HG02970 (cell line): ENCODE data around the gene DUS2.
A peak's percentile ranks its signal among the peaks of the same experiment; 100 is the strongest.
"Not testable (repeated sequence)": the region's sequence is repeated elsewhere in the genome, so short reads cannot be mapped to it uniquely, and the experiment has no call there.

Experiments used
- ATAC-seq: cut with Tn5 transposase; IDR thresholded peaks from one replicate; pipeline ENCODE4 v1.9.1; 2021; ENCODE audit warnings: mild to moderate bottlenecking, moderate library complexity, moderate number of reproducible peaks; ENCODE audit not compliant: unreplicated experiment, low FRiP score

Gene DUS2

DNA sequence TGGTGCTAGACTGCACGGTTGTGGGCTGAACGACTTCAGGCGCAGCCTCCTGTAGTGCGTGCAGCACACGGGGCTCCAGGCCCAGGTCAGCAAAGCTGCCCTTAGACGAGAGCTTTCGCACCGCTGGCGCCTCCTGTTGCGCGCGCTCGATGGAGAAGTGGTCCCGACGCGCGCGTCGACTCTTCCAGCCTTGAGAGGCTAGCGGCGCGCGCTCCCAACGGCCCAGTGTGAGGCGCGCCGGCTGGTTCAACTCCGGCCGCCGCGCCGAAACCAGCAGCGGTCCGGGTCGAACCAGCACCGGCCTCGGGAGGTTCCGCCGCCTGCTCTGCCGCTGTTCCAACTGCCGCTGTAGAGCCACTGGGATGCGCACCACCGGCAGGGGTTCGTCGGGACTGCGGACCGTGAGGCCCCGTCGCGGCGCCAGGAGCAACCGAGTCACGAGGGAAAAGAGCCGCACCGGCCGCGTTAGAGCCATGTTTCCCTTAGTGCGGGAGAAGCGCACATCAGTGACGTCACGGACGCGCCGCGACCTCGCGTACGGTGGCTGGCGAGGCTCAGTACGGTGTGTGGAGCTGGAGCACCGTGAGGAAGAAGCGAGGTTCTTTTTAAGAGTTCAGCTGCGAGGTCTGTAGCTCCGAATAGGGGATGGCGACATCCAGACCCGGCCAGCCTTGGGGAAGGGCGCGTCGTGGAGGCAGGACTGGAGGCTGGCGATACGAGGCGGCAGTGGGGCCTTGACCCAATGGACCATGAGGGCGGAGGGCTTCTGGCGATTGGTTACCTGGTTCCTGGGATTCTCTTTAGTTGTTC is at the start of gene DUS2, which contains the start of gene DDX28:
DUS2 (plus strand) TSS at position 557 of the 810 bp plus-strand sequence. CDS start 14,740 bp downstream, outside the sequence.
DDX28 (minus strand) TSS at position 505 of the 810 bp plus-strand sequence; CDS start at position 475, 30 bp downstream.
- peak; percentile 88 for ATAC-seq

- ATAC-seq, result no peak
These were observed 47.6 kb upstream of the DUS2 start for GRCh38 chr16:67975321-67976105.

GRCh38 chr16:67976205-67976604 is 46.9 kb upstream of the DUS2 start:
- no peak for ATAC-seq

DNA sequence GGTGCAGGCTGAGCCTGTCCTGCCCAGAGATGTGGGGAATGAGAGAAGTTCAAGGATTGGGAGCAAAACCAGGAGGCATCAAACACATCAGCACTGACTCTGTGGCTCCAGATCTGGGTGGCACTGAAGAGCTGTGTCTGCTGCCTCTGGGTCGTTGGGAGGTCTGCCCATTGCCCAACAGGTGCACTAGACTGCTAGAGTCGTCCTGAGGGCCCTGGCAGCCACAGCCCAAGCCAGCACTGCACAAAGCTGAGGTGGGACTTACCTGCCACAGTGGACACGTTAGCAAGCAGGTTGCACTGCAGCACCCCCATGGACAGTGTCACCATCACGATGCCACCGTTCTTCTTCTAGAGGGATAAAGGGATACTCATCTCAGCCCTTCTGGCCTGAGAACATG is 46.1 kb upstream of the DUS2 start:
- ATAC-seq, result no peak

DNA sequence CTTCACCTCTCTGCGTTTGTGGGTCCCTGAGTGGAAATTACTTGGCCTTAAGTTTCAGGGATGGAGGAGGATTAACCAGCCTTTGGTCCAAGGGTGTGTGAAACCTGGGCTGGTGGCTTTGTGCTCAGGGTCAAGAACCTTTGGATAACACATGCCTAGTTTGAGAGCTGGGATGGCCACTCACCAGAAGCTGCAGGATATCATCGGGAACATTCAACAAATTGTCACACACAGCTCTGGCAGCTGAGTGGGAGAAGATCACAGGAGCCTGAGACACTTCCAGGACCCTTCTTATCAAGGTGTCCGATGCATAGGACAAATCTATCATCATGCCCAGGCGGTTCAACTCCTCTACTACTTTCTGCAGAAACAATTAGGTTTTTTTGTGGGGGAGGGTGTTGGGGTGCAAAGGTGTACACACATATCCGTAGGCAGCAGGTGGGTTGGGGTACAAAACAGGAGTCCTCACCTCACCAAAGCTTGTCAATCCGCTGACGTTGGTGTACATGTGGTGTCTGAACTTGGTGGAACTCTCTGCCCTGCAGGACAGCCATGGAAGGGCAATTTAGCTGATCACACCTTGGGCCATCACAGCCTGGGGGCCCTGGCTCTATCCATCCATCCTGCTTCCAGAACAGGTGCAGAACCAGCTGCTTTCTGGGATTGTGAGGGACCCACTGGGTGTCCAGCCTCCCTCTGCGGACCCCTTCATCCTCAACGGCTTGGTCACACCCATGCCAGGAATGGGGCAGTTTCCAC is 45.4 kb upstream of the DUS2 start:
- no peak for ATAC-seq

DNA sequence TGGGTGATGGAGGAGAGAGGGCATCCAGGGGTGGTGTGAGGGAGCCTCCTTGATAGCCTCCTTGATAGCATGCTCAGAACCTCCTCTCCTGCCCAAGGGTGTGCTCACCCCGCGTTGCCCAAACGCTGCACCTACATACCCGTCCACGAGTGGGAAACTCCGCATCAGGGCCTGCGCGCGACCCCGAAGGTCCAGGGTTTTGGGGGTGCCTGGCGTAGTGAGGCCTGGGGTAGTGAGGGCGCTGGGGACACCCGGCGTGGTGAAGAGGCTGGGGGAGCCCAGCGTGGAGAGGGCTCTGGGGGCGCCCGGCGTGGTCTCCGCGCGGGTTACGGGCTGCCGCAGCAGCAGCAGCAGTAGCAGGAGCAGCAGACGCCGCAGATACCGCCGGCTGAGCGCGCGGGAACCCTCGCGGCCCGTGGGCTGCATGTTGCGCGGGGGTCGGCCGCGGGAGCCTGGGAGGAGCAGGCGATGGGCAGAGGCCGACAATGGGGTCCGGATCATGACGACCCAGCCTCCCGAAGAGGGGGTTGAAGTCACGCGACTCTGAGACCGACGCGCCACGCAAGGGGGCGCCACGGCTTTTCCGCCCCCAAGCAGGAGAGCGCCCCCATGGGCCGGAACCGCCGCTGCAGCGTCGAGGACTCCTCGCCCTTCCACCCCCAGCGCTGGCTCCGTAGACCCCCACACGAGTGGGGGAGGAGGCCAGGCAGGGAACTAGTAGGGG is 43.0 kb upstream of the DUS2 start, which contains the start of gene DPEP3:
DPEP3 (minus strand) TSS at position 545 of the 724 bp plus-strand sequence; CDS start at position 426, 119 bp downstream.
- no peak for ATAC-seq

GRCh38 chr16:67982011-67982696 is 40.9 kb upstream of the DUS2 start:
- ATAC-seq, result no peak

DNA sequence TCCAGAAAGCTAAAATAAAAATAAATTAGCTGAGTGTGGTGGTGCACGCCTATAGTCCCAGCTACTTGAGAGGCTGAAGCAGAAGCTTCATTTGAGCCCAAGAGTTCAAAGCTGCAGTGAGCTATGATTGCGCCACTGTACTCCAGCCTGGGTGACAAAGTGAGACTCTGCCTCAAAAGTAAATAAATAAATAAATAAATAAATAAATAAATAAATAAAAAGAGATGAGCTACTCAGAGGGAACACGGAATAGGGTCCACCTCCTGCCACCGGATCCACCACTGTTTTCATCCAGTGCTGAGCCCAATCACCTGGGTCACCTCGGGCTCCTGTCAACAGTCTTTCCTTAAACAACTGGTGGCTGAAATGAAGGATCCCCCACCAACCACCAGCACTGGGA is 36.1 kb upstream of the DUS2 start:
- ATAC-seq, result no peak

DNA sequence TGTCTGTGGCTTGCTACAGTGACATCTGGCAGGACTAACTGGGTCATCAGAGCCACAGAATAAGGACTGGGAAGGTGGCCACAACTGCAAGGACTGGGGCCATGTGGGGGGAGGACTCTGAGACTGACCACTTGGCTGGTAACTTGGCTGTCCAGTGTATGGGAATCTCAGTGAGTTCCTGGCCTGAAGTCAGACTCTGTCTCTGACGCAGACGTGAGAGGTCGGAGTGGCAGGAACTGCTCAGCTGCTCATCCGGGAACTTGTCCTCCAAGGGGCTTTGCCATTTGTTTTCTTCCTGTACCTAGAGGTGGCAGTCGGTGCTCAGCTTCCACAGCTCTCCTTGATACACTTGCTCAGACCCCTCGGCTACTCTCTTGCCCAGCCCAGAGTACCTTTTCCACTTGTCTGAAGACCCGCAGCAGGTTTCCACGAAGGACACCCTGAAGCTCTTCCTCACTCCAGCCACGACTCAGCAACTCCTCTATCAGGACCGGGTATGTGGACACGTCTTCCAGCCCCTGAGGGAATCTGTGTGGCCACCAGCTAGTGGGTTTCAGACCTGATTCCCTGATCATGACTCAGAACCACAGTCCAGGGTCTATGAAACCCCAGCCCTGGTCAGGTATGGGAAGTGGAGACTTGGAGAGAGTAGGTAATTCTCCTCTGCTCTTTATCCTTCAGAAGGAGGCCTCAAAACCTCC is 35.5 kb upstream of the DUS2 start:
- ATAC-seq, result no peak

DNA sequence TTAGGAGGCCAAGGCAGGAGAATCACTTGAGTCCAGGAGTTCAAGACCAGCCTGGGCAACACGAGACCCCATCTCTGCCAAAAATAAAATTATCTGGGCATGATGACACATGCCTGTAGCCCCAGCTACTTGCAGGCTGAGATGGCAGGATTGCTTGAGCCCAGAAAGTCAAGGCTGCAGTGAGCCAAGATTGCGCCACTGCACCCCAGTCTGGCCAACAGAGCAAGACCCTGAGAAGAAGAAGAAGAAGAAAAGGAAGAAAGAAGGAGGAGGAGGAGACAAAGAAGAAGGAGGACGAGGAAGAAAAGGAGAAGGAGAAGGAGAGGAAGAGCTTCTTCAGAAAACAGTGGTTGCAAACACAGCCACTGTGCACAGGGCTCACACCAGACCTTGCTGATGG is 34.4 kb upstream of the DUS2 start:
- no peak for ATAC-seq

- no peak for ATAC-seq
These were observed 33.6 kb upstream of the DUS2 start for GRCh38 chr16:67989322-67990017.

- no peak for ATAC-seq
These were observed 33.1 kb upstream of the DUS2 start for GRCh38 chr16:67990018-67990386.

DNA sequence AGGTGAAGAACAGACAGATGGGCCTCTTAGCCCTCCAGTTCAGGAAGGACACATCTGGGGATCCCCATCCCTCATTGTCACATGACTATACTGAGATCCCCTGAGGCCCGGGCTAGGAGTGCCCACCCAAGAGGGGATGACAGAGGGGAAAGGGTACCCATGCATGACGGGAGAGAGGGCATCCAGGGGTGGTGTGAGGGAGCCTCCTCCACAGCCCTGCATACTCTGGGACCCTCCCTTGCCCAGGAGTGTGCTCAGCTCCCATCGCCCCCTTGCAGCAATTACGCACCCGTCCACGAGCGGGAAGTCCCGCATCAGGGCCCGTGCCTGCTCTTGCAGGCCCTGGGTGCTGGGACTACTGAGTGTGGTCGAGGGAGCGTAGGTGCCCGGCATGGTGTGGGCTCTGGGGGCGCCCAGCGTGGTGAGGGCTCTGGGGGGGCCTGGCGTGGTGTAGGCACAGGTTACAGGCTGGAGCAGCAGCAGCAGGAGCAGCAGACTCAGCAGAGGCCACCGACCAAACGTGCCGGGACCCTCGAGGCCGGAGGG is 30.4 kb upstream of the DUS2 start:
- ATAC-seq, result no peak

DNA sequence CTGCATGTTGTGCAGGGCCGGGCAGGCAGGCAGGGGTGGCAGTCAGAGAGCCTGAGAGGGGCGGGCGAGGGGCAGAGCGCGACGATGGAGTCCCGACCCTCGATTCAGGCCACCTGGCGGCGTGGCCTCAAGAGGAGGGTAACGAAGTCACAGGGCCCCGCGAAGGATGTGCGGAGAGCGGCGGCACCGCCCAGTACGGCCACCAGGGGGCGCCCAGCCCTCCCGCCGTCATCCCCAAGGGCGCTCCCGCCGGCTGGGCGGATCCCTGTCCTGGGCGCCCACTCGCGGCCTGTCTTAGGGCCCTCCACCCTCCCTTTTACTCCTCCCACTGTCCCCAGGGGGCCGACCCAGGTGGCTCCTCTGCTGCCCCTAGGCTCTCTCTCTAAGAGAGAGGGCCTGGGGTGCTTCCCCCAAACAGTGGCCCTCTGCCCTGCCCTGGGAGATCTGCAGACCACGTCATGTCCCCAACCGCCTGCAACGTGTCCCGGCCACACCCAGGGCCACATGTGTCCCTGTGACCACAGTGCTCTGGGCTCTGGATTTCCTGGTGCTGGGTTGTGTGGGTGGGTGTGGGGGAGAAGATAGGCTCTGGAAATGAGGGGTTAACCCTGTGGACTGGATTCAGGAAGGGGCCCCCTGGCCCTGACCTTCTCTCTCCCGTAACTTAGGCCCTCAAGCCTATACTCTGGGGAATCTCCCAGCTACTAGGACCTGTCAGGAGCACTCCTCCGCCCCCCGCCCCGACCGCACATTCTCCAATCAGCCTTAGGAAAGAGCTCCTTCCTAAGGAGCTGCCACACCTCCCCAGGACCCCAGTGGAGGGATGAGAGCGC is 29.7 kb upstream of the DUS2 start:
- ATAC-seq, result no peak

- ATAC-seq, result not testable (repeated sequence)
These were observed 29.1 kb upstream of the DUS2 start for GRCh38 chr16:67994040-67994408.

DNA sequence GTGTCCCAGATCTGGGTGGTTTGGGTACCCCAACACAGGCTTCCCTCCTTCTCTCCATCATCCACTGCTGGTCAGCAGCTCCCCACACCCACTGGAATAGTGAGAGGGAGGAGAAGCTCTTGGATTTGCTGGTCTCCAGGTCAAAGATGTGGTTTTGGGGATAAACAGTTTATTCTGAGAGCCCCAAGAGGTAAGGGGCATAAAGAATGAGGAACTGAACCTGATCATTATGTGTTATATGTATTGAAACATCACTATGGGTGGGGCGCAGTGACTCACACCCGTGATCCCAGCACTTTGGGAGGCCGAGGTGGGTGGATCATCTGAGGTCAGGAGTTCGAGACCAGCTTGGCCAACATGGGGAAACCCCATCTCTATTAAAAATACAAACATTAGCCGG is 27.7 kb upstream of the DUS2 start:
- ATAC-seq, result no peak

GRCh38 chr16:67996666-67997065 is 26.4 kb upstream of the DUS2 start:
- ATAC-seq, result no peak
